Measurements from ENCODE around the gene SPOCK1. TPM values are rescaled to one million over a fixed set of nuclear protein-coding genes. Genes with fewer than 3 reads are reported as not detected.

Gene SPOCK1
- polyA plus RNA-seq, 1 experiment, result 304 TPM

GRCh38 chr5:137287569-137287968 lies 211.6 kb downstream of the SPOCK1 start:
- no peak for DNase-seq (ENCODE audit: low read depth)
- H3K4me3 ChIP-seq (ENCODE audit: low read depth, low read length), result no peak overlapping the region
- no peaks in the 10 kb centered on the region for H3K36me3 ChIP-seq (ENCODE audit: control insufficient read depth, insufficient read depth, low read length)
- no peaks in the 10 kb centered on the region for H3K27me3 ChIP-seq (ENCODE audit: control insufficient read depth, insufficient read depth, low read length)
- TF ChIP-seq CTCF (IDR thresholded peaks at IDR 0.05; ENCODE audit: insufficient read depth, low read depth, low read length), result no peak
- CTCF ChIA-PET, result interaction anchor here (0.5 kb wide), 1 partner anchor 1316 kb away, joined by 3 read pairs; no protein-coding TSS in a partner anchor
- POLR2A ChIA-PET, result interaction anchor here (0.7 kb wide), 1 partner anchor 1176 kb away, joined by 3 read pairs; no protein-coding TSS in a partner anchor

GRCh38 chr5:137286025-137286610 lies 213.0 kb downstream of the SPOCK1 start:
- TF ChIP-seq CTCF (IDR thresholded peaks at IDR 0.05; ENCODE audit: insufficient read depth, low read depth, low read length), result no peak
- no peak for DNase-seq (ENCODE audit: low read depth)
- POLR2A ChIA-PET, result no interaction called here
- H3K36me3 ChIP-seq (ENCODE audit: control insufficient read depth, insufficient read depth, low read length), result no peaks in the 10 kb centered on the region
- CTCF ChIA-PET, result interaction anchor here (0.7 kb wide), 1 partner anchor 23 kb away, joined by 3 read pairs; no protein-coding TSS in a partner anchor
- H3K27me3 ChIP-seq (ENCODE audit: control insufficient read depth, insufficient read depth, low read length), result no peaks in the 10 kb centered on the region
- no peak overlapping the region for H3K4me3 ChIP-seq (ENCODE audit: low read depth, low read length)

DNA sequence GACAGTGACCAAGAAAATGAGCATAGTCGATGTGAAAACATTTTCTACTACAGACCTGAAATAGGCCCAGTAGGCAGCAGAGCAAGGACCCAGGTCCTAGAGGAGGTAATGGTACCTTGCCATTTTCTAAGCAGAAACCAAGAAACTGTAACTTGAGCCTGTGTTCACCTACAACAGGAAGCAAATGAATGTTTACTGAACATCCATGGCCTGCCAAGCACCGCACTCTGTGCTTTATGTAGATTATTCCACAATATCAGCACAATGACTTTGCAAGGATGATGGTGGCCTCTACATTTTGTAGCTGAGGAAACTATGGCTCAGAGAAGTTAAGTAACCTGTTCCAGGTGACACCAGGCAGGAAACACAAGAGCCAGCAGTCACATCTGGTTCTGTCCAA lies 215.3 kb downstream of the SPOCK1 start:
- CTCF ChIA-PET, result interaction anchor here (0.9 to 1.0 kb wide), 2 partner anchors 8 to 36 kb away, joined by 3 read pairs; no protein-coding TSS in a partner anchor
- POLR2A ChIA-PET, result no interaction called here
- Histone ChIP-seq H3K36me3 (ENCODE audit: control insufficient read depth, insufficient read depth, low read length) (no peaks in the 10 kb centered on the region), H3K27me3 (ENCODE audit: control insufficient read depth, insufficient read depth, low read length) (no peaks in the 10 kb centered on the region), H3K4me3 (ENCODE audit: low read depth, low read length) (no peak overlapping the region)
- TF ChIP-seq CTCF (IDR thresholded peaks at IDR 0.05; ENCODE audit: insufficient read depth, low read depth, low read length), result no peak
- DNase-seq (ENCODE audit: low read depth), result no peak

DNA sequence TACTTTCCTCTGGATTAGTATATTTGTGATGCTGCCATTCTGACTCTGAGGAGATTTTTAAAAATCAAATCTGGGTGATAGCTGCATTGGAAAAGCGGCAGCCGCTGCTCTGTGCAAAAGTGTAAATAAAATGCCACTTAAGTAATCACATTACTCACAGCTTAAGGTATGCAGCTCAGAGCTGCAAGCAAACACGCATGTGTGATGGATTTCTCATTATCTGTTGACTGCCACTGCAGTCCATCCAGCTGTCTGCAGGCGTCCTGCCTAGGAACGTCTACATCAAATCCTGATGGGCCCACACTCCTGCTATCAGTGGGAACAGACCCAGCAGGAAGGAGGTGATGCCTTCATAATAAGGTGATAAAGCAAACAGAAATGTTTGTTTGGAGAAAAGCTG lies 216.9 kb downstream of the SPOCK1 start:
- no peak for DNase-seq (ENCODE audit: low read depth)
- CTCF ChIA-PET, result interaction anchor here (1.5 to 1.6 kb wide), 2 partner anchors 10 to 34 kb away, joined by 3 read pairs; no protein-coding TSS in a partner anchor
- Histone ChIP-seq H3K4me3 (ENCODE audit: low read depth, low read length) (no peak overlapping the region), H3K36me3 (ENCODE audit: control insufficient read depth, insufficient read depth, low read length) (no peaks in the 10 kb centered on the region), H3K27me3 (ENCODE audit: control insufficient read depth, insufficient read depth, low read length) (no peaks in the 10 kb centered on the region)
- POLR2A ChIA-PET, result no interaction called here
- no peak for TF ChIP-seq CTCF (IDR thresholded peaks at IDR 0.05; ENCODE audit: insufficient read depth, low read depth, low read length)

DNA sequence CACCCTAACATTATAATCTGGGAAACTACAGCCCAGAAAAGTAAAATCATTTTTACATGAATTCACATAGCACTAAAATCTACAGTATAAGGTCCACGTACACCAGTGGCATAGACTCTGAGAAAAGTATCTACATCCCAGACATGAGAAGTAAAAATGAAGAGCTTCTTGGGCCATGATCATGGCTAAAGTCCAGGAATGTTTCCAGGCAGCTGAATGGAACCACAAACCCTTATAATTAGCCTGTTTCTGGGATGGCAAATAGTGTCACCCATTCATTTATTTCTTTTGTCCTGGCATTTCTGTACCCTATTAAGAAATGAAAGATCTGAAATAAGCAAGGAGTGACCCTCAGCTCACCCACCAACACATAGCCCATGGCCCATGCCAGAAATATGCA lies 217.9 kb downstream of the SPOCK1 start:
- no peak for TF ChIP-seq CTCF (IDR thresholded peaks at IDR 0.05; ENCODE audit: insufficient read depth, low read depth, low read length)
- DNase-seq (ENCODE audit: low read depth), result no peak
- Histone ChIP-seq H3K36me3 (ENCODE audit: control insufficient read depth, insufficient read depth, low read length) (no peaks in the 10 kb centered on the region), H3K27me3 (ENCODE audit: control insufficient read depth, insufficient read depth, low read length) (no peaks in the 10 kb centered on the region), H3K4me3 (ENCODE audit: low read depth, low read length) (no peak overlapping the region)
- POLR2A ChIA-PET, result no interaction called here
- CTCF ChIA-PET, result interaction anchor here (1.0 to 1.6 kb wide), 3 partner anchors 9 to 35 kb away, joined by 3 to 6 read pairs (median 3); no protein-coding TSS in a partner anchor
